Prostate gland (tissue), 2 donors: ENCODE results near the gene NLGN2.

Experiments
- CTCF ChIP-seq, 4 experiments: fragments of 200-600 bp in 2 of 4; fragments of 450-650 bp in 2 of 4; sonication (generic) in 2 of 4; IDR thresholded peaks; 1 replicate in 3 of 4; 2 replicates in 1 of 4; pipeline ENCODE4 v1.5.1; 2016 to 2019; ENCODE audit warnings: antibody characterized with exemption in 4 of 4, mild to moderate bottlenecking in 2 of 4, moderate library complexity in 2 of 4
- POLR2A ChIP-seq: fragments of 450-650 bp; IDR thresholded peaks from one replicate; pipeline ENCODE4 v1.6.1; 2016; ENCODE audit warnings: antibody characterized with exemption, mild to moderate bottlenecking
- POLR2AphosphoS5 ChIP-seq: sonication (generic); formaldehyde crosslinking; IDR thresholded peaks from one replicate; pipeline ENCODE4 v1.6.1; 2017; ENCODE audit warnings: antibody characterized with exemption

- TF ChIP-seq POLR2AphosphoS5 (no peak), CTCF (IDR thresholded peaks at IDR 0.05) (no peak), POLR2A (no peak)
These were observed 11.5 kb upstream of the NLGN2 start for GRCh38 chr17:7396147-7396546.
